Kidney epithelial cell (primary cell): ENCODE measurements around the gene ZNF543. TPM values are rescaled to one million over a fixed set of nuclear protein-coding genes. Genes with fewer than 3 reads are reported as not detected.
"Not testable (repeated sequence)": the region's sequence is repeated elsewhere in the genome, so short reads cannot be mapped to it uniquely, and the experiment has no call there.

Source experiments
- DNase-seq: peaks from one replicate; pipeline ENCODE4 v3.0.0-alpha.2; 2010; ENCODE audit warnings: low read depth
- H3K27me3 ChIP-seq: 2 replicates; pipeline ENCODE4 v1.6.0; 2011; ENCODE audit warnings: low read length; ENCODE audit not compliant: control insufficient read depth, insufficient read depth
- H3K36me3 ChIP-seq: 2 replicates; pipeline ENCODE4 v1.5.1; 2011; ENCODE audit warnings: low read length; ENCODE audit not compliant: control insufficient read depth, insufficient read depth
- H3K4me3 ChIP-seq: 2 replicates; pipeline ENCODE4 v1.5.1; 2011; ENCODE audit warnings: low read depth, mild to moderate bottlenecking, control low read depth, low read length
- CTCF ChIP-seq: IDR thresholded peaks from 2 replicates; pipeline ENCODE4 v1.5.1; 2011; ENCODE audit warnings: mild to moderate bottlenecking, moderate library complexity, low read length, control low read depth, inconsistent platforms; ENCODE audit not compliant: insufficient read depth, poor library complexity, severe bottlenecking
- total RNA-seq: library from RNA; depleted of rRNA; stranded (reverse); fragments of >200 nt; gene quantifications from 2 replicates; pipeline ENCODE4 v1.2.3, GENCODE V29; 2015

Gene ZNF543
- 9.8 and 12.4 TPM in 2 replicates for total RNA-seq

GRCh38 chr19:57320180-57321084 lies at the start of gene ZNF543:
Gene ZNF543 (plus strand): TSS chr19:57320472. CDS start chr19:57320854, 382 bp downstream.
- peaks cover 4% of the 10 kb centered on the region for H3K36me3 ChIP-seq
- H3K4me3 ChIP-seq = peak within 1 kb of the TSS; percentile 76
- no peak for TF ChIP-seq CTCF
- peaks cover 10% of the 10 kb centered on the region for H3K27me3 ChIP-seq
- peak; percentile 70 for DNase-seq

DNA sequence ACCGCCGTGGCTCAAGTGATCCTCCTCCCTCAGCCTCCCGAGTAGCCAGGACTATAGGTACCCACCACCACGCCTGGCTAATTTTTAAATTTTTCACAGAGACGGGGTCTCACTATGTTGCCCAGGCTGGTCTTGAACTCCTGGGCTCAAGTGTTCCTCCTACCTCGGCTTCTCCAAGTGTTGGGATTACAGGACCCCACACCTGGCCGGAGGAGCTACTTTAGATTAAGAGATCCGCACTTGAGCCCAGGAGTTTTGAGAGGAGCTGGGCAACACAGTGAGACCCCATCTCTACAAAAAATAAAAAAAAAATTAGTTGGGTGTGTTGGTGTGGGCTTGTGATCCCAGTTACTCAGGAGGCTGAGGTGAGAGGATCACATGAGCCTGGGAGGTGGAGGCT lies 49.0 kb upstream of the ZNF543 start:
- Histone ChIP-seq H3K36me3 (no peaks in the 10 kb centered on the region), H3K27me3 (no peaks in the 10 kb centered on the region), H3K4me3 (no peak overlapping the region)
- no peak for DNase-seq
- no peak for TF ChIP-seq CTCF

DNA sequence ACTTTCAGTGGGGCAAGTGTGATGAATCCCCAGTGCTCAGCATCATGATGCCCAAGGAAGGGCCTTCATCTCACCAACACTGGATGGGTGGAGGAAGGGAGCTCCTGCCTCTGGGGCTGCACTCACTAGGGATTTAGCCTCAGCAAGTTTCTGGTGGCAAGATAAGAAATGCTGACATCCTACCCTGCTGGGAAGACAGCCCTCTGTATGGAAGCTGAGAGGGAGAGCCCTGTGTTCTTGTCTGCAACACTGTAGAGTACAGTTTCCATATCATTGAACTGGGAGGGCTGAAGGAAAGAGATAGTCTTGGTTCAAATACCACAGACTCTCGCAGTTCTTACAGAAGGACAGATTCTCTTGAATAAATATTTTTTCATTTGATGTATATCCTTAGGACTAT lies 47.3 kb upstream of the ZNF543 start:
- Histone ChIP-seq H3K36me3 (no peaks in the 10 kb centered on the region), H3K27me3 (no peaks in the 10 kb centered on the region), H3K4me3 (no peak overlapping the region)
- TF ChIP-seq CTCF = no peak
- no peak for DNase-seq

- Histone ChIP-seq H3K27me3 (no peaks in the 10 kb centered on the region), H3K4me3 (no peak overlapping the region), H3K36me3 (no peaks in the 10 kb centered on the region)
- no peak for DNase-seq
- TF ChIP-seq CTCF = no peak
Observed at GRCh38 chr19:57276430-57276829, 43.8 kb upstream of the ZNF543 start.

- DNase-seq, H3K36me3 ChIP-seq, H3K27me3 ChIP-seq, H3K4me3 ChIP-seq: not testable (repeated sequence)
Observed at GRCh38 chr19:57278481-57278880, 41.8 kb upstream of the ZNF543 start.

- DNase-seq = peak; percentile 92
- H3K27me3 ChIP-seq = no peaks in the 10 kb centered on the region
- H3K4me3 ChIP-seq = peak overlapping the region; percentile 95
- H3K36me3 ChIP-seq = peaks cover 2% of the 10 kb centered on the region
- peak; percentile 44 for TF ChIP-seq CTCF
Observed at GRCh38 chr19:57279418-57280164, 40.7 kb upstream of the ZNF543 start.
